ENCODE data around the gene RNF6. TPM values are rescaled to one million over a fixed set of nuclear protein-coding genes. Genes with fewer than 3 reads are reported as not detected.
A peak's percentile ranks its signal among the peaks of the same experiment; 100 is the strongest.

Gene RNF6
- total RNA-seq, 4 donors from 2014 or later: 17.0 to 24.4 (median 23.5) TPM

DNA sequence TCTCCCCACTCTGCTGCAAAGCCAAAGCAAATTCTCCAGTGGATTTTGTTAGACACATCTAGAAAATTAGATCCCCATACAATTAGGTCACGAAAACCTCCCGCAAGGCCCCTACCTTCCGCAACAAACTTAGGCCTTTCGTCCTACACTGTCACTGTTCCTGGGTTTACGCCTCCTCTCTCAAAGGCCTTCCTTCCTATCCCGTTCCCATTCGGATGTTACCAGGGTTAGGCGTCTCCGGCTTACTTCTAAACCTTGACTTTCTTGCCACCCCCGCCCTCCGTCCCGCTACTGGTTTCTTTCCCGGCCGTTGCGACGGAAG, 754 bp downstream of the RNF6 start:
- intact Hi-C loops (cut with DNase I): loop anchor here (2.0 to 5.0 kb wide), 2 partner anchors 33 to 34 kb away; partner anchors contain the start of gene CDK8
- under 1% methylated on average over 16 of the region's 16 CpGs for WGBS
- TF ChIP-seq POLR2A (IDR thresholded peaks at IDR 0.05; ENCODE audit: low read depth): no peak
- TF ChIP-seq EP300 (IDR thresholded peaks at IDR 0.05): no peak
- TF ChIP-seq CTCF (IDR thresholded peaks at IDR 0.05): no peak
- no peak for TF ChIP-seq POLR2AphosphoS5 (IDR thresholded peaks at IDR 0.05)
- Histone ChIP-seq H3K4me3 (peak overlapping the region; percentile 94 to 100 (median 96)), H3K4me1 (peaks cover 17 to 34% (median 26%) of the 10 kb centered on the region in 4 donors), H3K27ac (replicated peaks in 1 of 4) (peak overlapping the region; percentile 97 to 98 (median 97)), H3K36me3 (peaks cover 19 to 37% (median 29%) of the 10 kb centered on the region in 4 donors), H3K27me3 (no peaks in the 10 kb centered on the region), H3K9me3 (no peaks in the 10 kb centered on the region)
- no peak for DNase-seq (ENCODE audit: extremely low spot score)

GRCh38 chr13:26220575-26220974, 1.5 kb downstream of the RNF6 start:
- Histone ChIP-seq H3K27ac (replicated peaks in 1 of 4) (peak overlapping the region in 1 of 4 donors; percentile 97), H3K4me3 (peak overlapping the region; percentile 94 to 100 (median 96))

GRCh38 chr13:26219726-26220125, 2.4 kb downstream of the RNF6 start:
- Histone ChIP-seq H3K4me1 (peaks cover 20 to 34% (median 26%) of the 10 kb centered on the region in 4 donors), H3K27ac (replicated peaks in 1 of 4) (no peak overlapping the region), H3K36me3 (peaks cover 27 to 54% (median 45%) of the 10 kb centered on the region in 4 donors), H3K9me3 (no peaks in the 10 kb centered on the region), H3K4me3 (no peak overlapping the region), H3K27me3 (no peaks in the 10 kb centered on the region)
- WGBS: 66% methylated on average over 1 of the region's 1 CpG
- intact Hi-C loops (cut with DNase I): loop anchor here (2.0 to 5.0 kb wide), 2 partner anchors 32 to 35 kb away; partner anchors contain the start of gene CDK8
- TF ChIP-seq CTCF (IDR thresholded peaks at IDR 0.05) (no peak), POLR2AphosphoS5 (IDR thresholded peaks at IDR 0.05) (no peak)
- DNase-seq (ENCODE audit: extremely low spot score): no peak

More at GRCh38 chr13:26220575-26220974, 1.5 kb downstream of the RNF6 start:
- TF ChIP-seq EP300 (IDR thresholded peaks at IDR 0.05): no peak
- no peak for TF ChIP-seq CTCF (IDR thresholded peaks at IDR 0.05)
- TF ChIP-seq POLR2AphosphoS5 (IDR thresholded peaks at IDR 0.05): no peak
- no peak for TF ChIP-seq POLR2A (IDR thresholded peaks at IDR 0.05; ENCODE audit: low read depth)
- WGBS: 53% methylated on average over 2 of the region's 2 CpGs
- intact Hi-C loops (cut with DNase I): loop anchor here (2.0 to 5.0 kb wide), 2 partner anchors 33 to 34 kb away; partner anchors contain the start of gene CDK8
- Histone ChIP-seq H3K9me3 (no peaks in the 10 kb centered on the region), H3K4me1 (peaks cover 20 to 34% (median 26%) of the 10 kb centered on the region in 4 donors), H3K36me3 (peaks cover 20 to 45% (median 36%) of the 10 kb centered on the region in 4 donors), H3K27me3 (no peaks in the 10 kb centered on the region)
- no peak for DNase-seq (ENCODE audit: extremely low spot score)

DNA sequence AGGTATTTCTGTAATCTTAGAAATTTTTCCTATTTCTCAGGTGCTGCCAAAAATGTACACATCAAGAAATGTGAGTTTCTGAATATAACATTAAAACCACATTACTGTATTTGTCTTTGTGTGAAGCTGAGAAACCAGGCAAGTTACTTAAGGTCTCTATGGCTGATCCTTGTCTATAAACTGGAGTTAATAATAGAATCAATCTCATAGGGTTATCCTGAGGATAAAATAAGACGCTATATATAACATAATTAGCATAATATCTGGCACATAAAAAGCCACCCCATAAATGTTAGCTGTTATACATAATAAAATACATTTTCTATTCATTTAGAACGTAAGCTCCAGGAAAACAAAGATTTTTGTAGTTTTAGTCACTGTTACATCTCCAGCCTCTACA, 6.1 kb downstream of the RNF6 start:
- 82% methylated on average over 2 of the region's 2 CpGs for WGBS
- no peak for DNase-seq (ENCODE audit: extremely low spot score)
- peaks cover 12 to 23% (median 16%) of the 10 kb centered on the region in 4 donors for H3K4me1 ChIP-seq
- TF ChIP-seq POLR2AphosphoS5 (IDR thresholded peaks at IDR 0.05) (no peak), EP300 (IDR thresholded peaks at IDR 0.05) (no peak)
- H3K27ac ChIP-seq (replicated peaks in 1 of 4): no peak overlapping the region
- no peaks in the 10 kb centered on the region for H3K27me3 ChIP-seq
- H3K36me3 ChIP-seq: peaks cover 39 to 90% (median 72%) of the 10 kb centered on the region in 4 donors
- intact Hi-C loops (cut with DNase I): no loop called here
- no peak overlapping the region for H3K4me3 ChIP-seq
- H3K9me3 ChIP-seq: no peaks in the 10 kb centered on the region

- Histone ChIP-seq H3K9me3 (no peaks in the 10 kb centered on the region), H3K4me3 (no peak overlapping the region), H3K27me3 (no peaks in the 10 kb centered on the region), H3K36me3 (peaks cover 39 to 94% (median 77%) of the 10 kb centered on the region in 4 donors), H3K27ac (replicated peaks in 1 of 4) (no peak overlapping the region), H3K4me1 (peaks cover 0 to 3% (median 1%) of the 10 kb centered on the region in 4 donors)
- intact Hi-C loops (cut with DNase I): no loop called here
- TF ChIP-seq CTCF (IDR thresholded peaks at IDR 0.05) (no peak), POLR2A (IDR thresholded peaks at IDR 0.05; ENCODE audit: low read depth) (no peak), POLR2AphosphoS5 (IDR thresholded peaks at IDR 0.05) (no peak), EP300 (IDR thresholded peaks at IDR 0.05) (no peak)
- no peak for DNase-seq (ENCODE audit: extremely low spot score)
- WGBS: 88% methylated on average over 6 of the region's 6 CpGs
These were observed 8.1 kb downstream of the RNF6 start for GRCh38 chr13:26213982-26214381.

All from esophagus muscularis mucosa (tissue), 4 donors.